ENCODE measurements around the gene CEACAM18.

GRCh38 chr19:51493776-51494175 is 15.4 kb downstream of the CEACAM18 start:
- TF ChIP-seq, protein P1, sequence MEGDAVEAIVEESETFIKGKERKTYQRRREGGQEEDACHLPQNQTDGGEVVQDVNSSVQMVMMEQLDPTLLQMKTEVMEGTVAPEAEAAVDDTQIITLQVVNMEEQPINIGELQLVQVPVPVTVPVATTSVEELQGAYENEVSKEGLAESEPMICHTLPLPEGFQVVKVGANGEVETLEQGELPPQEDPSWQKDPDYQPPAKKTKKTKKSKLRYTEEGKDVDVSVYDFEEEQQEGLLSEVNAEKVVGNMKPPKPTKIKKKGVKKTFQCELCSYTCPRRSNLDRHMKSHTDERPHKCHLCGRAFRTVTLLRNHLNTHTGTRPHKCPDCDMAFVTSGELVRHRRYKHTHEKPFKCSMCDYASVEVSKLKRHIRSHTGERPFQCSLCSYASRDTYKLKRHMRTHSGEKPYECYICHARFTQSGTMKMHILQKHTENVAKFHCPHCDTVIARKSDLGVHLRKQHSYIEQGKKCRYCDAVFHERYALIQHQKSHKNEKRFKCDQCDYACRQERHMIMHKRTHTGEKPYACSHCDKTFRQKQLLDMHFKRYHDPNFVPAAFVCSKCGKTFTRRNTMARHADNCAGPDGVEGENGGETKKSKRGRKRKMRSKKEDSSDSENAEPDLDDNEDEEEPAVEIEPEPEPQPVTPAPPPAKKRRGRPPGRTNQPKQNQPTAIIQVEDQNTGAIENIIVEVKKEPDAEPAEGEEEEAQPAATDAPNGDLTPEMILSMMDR (IDR thresholded peaks at IDR 0.05): no peak
- TF ChIP-seq EP300 (IDR thresholded peaks at IDR 0.05) (no peak), POLR2AphosphoS5 (IDR thresholded peaks at IDR 0.05) (no peak)
